Peyer's patch (tissue), 4 donors: ENCODE results near the gene AP1M1. TPM values are rescaled to one million over a fixed set of nuclear protein-coding genes. Genes with fewer than 3 reads are reported as not detected.

ENCODE experiments used
- DNase-seq, 3 donors: peaks; one replicate each; pipeline ENCODE4 v3.0.0-alpha.2; 2017 to 2019
- H3K27ac ChIP-seq, 4 donors: fragments of 200-600 bp; sonication (generic); one replicate each; pipeline ENCODE4 v1.5.1; 2016 to 2019
- H3K27me3 ChIP-seq, 2 donors: fragments of 200-600 bp; sonication (generic); one replicate each; pipeline ENCODE4 v1.5.1; 2019
- H3K36me3 ChIP-seq, 3 donors: fragments of 200-600 bp; sonication (generic); one replicate each; pipeline ENCODE4 v1.5.1; 2016 to 2019
- H3K4me1 ChIP-seq, 4 donors: fragments of 200-600 bp; sonication (generic); one replicate each; pipeline ENCODE4 v1.5.1; 2016 to 2019
- H3K4me3 ChIP-seq, 4 donors: fragments of 200-600 bp; sonication (generic); 1 replicate in 3 of 4; 2 replicates in 1 of 4; pipeline ENCODE4 v1.5.1; 2016 to 2019; ENCODE audit warnings: mild to moderate bottlenecking in 1 of 4
- H3K9me3 ChIP-seq, 4 donors: fragments of 200-600 bp; sonication (generic); one replicate each; pipeline ENCODE4 v1.5.1; 2016 to 2019; ENCODE audit warnings: mild to moderate bottlenecking in 1 of 4
- POLR2A ChIP-seq, 2 donors: fragments of 450-650 bp; IDR thresholded peaks; one replicate each; pipeline ENCODE4 v1.5.1; 2017; ENCODE audit warnings: antibody characterized with exemption in 2 of 2, mild to moderate bottlenecking in 2 of 2, moderate library complexity in 2 of 2
- total RNA-seq, 4 donors: library from RNA; depleted of rRNA; stranded (reverse); fragments of >200 nt; gene quantifications; one replicate each; pipeline ENCODE4 v1.1.0, GENCODE V29; 2016
- TF ChIP-seq, protein P1 (sequence below), 6 experiments: fragments of 450-650 bp in 4 of 6; fragments of 200-600 bp in 2 of 6; sonication (generic) in 1 of 6; IDR thresholded peaks; one replicate each; pipeline ENCODE4 v1.5.1; 2017 to 2019; ENCODE audit warnings: antibody characterized with exemption in 6 of 6, mild to moderate bottlenecking in 3 of 6, moderate library complexity in 1 of 6

Gene AP1M1
- total RNA-seq, 4 donors from 2014 or later, result 52.7 to 83.9 (median 62.8) TPM

DNA sequence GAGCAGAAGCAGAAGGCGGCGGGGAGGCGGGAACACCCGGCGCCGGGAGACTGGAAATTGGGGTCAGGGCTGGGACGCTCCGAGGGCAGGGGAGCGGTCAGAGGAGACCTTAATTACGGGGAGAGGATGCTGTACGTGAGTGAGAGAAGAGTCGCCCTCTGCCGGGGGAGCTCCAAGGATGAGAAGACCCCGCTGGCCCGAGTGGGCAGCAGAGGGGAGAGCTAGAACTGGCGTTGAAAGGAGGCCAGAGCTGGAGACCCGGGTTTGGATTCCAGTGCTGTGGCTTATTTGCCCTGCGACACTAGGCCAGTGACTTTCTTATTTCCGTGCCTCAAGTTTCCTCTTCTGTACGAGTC is 12.0 kb upstream of the AP1M1 start:
- Histone ChIP-seq H3K4me3 (peak overlapping the region; percentile 56 to 93 (median 88)), H3K27me3 (no peaks in the 10 kb centered on the region), H3K4me1 (peaks cover 0 to 27% (median 3%) of the 10 kb centered on the region in 4 donors), H3K27ac (peak overlapping the region; percentile 75 to 87 (median 82)), H3K36me3 (peaks cover 0 to 38% (median under 1%) of the 10 kb centered on the region in 3 donors), H3K9me3 (no peaks in the 10 kb centered on the region)
- TF ChIP-seq, protein P1, sequence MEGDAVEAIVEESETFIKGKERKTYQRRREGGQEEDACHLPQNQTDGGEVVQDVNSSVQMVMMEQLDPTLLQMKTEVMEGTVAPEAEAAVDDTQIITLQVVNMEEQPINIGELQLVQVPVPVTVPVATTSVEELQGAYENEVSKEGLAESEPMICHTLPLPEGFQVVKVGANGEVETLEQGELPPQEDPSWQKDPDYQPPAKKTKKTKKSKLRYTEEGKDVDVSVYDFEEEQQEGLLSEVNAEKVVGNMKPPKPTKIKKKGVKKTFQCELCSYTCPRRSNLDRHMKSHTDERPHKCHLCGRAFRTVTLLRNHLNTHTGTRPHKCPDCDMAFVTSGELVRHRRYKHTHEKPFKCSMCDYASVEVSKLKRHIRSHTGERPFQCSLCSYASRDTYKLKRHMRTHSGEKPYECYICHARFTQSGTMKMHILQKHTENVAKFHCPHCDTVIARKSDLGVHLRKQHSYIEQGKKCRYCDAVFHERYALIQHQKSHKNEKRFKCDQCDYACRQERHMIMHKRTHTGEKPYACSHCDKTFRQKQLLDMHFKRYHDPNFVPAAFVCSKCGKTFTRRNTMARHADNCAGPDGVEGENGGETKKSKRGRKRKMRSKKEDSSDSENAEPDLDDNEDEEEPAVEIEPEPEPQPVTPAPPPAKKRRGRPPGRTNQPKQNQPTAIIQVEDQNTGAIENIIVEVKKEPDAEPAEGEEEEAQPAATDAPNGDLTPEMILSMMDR (IDR thresholded peaks at IDR 0.05), result peak in 4 of 6 experiments; percentile 18 to 33 (median 25)
- TF ChIP-seq POLR2A (IDR thresholded peaks at IDR 0.05), result no peak
- DNase-seq, result peak; percentile 64 to 76 (median 67)

DNA sequence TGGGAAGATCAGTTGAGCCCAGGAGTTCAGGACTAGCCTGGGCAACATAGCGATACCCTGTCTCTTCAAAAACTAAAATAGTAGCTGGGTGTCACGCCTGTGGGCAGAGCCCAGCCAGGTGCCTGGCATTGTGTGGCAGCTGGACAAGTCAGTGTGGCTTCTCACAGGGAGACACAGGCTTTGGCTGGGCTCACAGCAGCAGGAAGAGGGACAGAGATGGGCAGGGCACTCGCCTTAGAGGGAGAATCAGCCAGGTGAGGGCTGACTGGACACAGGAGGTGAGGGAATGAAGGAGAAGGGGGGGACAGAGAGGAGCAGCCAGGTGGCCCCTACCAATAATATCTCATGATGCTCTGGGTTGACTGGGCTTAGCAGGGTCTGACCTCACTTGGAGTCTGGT is 9.2 kb upstream of the AP1M1 start:
- TF ChIP-seq, protein P1 (IDR thresholded peaks at IDR 0.05), result no peak
- no peak for TF ChIP-seq POLR2A (IDR thresholded peaks at IDR 0.05)
- Histone ChIP-seq H3K4me3 (no peak overlapping the region), H3K9me3 (no peaks in the 10 kb centered on the region), H3K4me1 (peaks cover 0 to 27% (median 3%) of the 10 kb centered on the region in 4 donors), H3K27ac (no peak overlapping the region), H3K36me3 (peaks cover 0 to 65% (median 6%) of the 10 kb centered on the region in 3 donors), H3K27me3 (no peaks in the 10 kb centered on the region)
- no peak for DNase-seq

DNA sequence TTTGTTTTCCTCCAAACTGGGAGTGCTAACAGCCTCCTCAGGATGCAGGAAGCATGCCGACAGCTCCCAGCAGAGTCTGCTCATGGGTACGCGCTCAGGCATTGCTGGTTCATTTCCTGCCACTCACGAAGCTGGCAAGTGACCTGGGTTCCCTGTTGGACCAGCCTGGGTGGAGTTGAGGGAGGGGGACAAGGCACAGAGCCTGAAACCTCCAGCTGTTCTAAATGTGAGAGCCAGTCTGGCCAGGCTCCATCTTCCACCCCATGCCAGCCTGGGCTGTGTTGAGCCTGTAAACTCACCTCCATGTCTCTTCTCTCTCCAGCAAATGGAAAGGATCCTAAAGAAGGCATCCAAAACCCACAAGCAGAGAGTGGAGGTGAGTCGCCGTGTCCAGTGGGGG is 7.5 kb upstream of the AP1M1 start:
- TF ChIP-seq, protein P1 (IDR thresholded peaks at IDR 0.05), result no peak
- no peak for TF ChIP-seq POLR2A (IDR thresholded peaks at IDR 0.05)
- H3K27ac ChIP-seq, result no peak overlapping the region
- no peaks in the 10 kb centered on the region for H3K9me3 ChIP-seq
- no peak for DNase-seq
- peaks cover 0 to 24% (median 3%) of the 10 kb centered on the region in 4 donors for H3K4me1 ChIP-seq
- H3K36me3 ChIP-seq, result peaks cover 0 to 66% (median 6%) of the 10 kb centered on the region in 3 donors
- no peak overlapping the region for H3K4me3 ChIP-seq
- no peaks in the 10 kb centered on the region for H3K27me3 ChIP-seq

DNA sequence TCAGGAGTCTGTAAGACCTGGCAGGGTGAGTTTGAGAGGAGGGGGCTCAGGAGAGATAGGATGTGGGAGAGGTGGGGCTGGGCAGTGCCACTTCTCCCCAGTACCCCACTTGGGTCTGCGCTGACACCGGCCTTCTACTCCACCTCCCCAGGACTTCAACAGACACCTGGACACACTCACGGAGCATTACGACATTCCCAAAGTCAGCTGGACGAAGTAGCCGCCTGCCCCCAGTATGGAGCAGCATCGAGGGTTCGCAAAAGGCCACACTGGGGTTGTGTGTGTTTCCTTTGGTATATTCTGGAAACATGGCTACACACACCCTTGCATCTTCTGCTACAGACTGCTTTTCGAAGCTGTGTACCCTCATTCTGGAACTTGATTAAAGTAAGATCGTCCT is 7.0 kb upstream of the AP1M1 start:
- H3K9me3 ChIP-seq, result no peaks in the 10 kb centered on the region
- TF ChIP-seq, protein P1 (IDR thresholded peaks at IDR 0.05), result no peak
- no peak for TF ChIP-seq POLR2A (IDR thresholded peaks at IDR 0.05)
- no peak overlapping the region for H3K4me3 ChIP-seq
- H3K27ac ChIP-seq, result no peak overlapping the region
- DNase-seq, result no peak
- H3K27me3 ChIP-seq, result no peaks in the 10 kb centered on the region
- peaks cover 0 to 24% (median 3%) of the 10 kb centered on the region in 4 donors for H3K4me1 ChIP-seq
- H3K36me3 ChIP-seq, result peaks cover 0 to 66% (median 6%) of the 10 kb centered on the region in 3 donors

DNA sequence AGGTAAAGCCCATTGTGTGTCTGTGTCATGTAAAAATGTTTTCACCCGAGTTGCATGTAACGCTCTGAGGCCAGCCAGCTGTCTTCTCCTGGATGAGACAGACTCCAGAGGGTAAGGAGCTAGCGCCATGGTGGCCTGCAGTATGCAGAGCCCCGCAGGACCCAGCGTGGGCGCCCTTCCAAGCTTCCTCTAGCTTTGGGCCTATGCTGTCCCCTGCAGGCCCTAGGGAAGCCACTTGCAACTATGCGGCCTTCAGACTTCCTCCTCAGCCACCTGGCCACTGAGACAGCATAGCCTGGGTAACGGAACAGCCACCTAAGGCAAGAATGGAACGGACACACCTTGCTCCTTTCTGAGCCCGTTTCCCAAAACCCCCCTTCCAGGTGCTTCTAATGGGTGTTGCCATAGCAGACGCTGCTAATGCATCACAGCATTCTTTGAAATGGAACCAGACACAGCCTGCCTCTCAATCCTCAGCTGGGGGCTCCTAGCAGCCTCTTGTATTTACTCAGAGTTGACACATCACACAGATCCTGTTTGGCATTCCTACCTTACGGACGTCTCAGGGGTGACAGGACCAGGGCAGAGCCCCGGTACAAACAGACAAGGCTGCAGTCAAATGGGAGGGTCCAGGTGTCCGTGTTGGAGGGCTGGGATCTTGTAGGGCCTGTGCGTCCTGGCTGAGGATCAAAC is 6.3 kb upstream of the AP1M1 start:
- H3K4me3 ChIP-seq, result no peak overlapping the region
- peaks cover 0 to 66% (median 6%) of the 10 kb centered on the region in 3 donors for H3K36me3 ChIP-seq
- H3K4me1 ChIP-seq, result peaks cover 0 to 21% (median 3%) of the 10 kb centered on the region in 4 donors
- H3K9me3 ChIP-seq, result no peaks in the 10 kb centered on the region
- no peak for DNase-seq
- TF ChIP-seq, protein P1 (IDR thresholded peaks at IDR 0.05), result no peak
- no peak for TF ChIP-seq POLR2A (IDR thresholded peaks at IDR 0.05)
- H3K27me3 ChIP-seq, result no peaks in the 10 kb centered on the region
- no peak overlapping the region for H3K27ac ChIP-seq
